MCF 10A (cell line): ENCODE measurements around the gene AGAP1. TPM values are rescaled to one million over a fixed set of nuclear protein-coding genes. Genes with fewer than 3 reads are reported as not detected.

Experiments used
- BruUV-seq: library from RNA; stranded (reverse); fragments of 400-500 nt; replicated peaks from 2 replicates; lab custom pipeline; 2021; lab: Mats Ljungman, UMichigan
- CTCF ChIA-PET: fragments of 300-600 bp; sonication (Branson Sonifier 250); formaldehyde crosslinking; extraction: SDS; loops from one replicate; lab custom pipeline; 2021; ENCODE audit warnings: antibody characterized with exemption, inconsistent platforms; lab: Yijun Ruan, JAX
- POLR2A ChIA-PET: fragments of 300-600, 350-650 bp; sonication (Branson Sonifier 250); formaldehyde crosslinking; extraction: SDS; loops from one replicate; lab custom pipeline; 2020; ENCODE audit warnings: antibody characterized with exemption, inconsistent platforms; lab: Yijun Ruan, JAX
- DNase-seq: peaks from one replicate; pipeline ENCODE4 v3.0.0-alpha.2; 2018; ENCODE audit not compliant: unreplicated experiment
- H3K27ac Mint-ChIP-seq: one replicate; pipeline ENCODE4 v1.8.0; 2022; ENCODE audit warnings: mild to moderate bottlenecking, low read depth, mixed read lengths; ENCODE audit not compliant: unreplicated experiment
- H3K27me3 Mint-ChIP-seq: one replicate; pipeline ENCODE4 v1.8.0; 2022; ENCODE audit warnings: mixed read lengths; ENCODE audit not compliant: insufficient read depth, unreplicated experiment
- H3K36me3 Mint-ChIP-seq: one replicate; pipeline ENCODE4 v1.8.0; 2022; ENCODE audit warnings: mild to moderate bottlenecking, moderate library complexity, mixed read lengths; ENCODE audit not compliant: insufficient read depth, unreplicated experiment
- H3K4me1 Mint-ChIP-seq: one replicate; pipeline ENCODE4 v1.8.0; 2022; ENCODE audit warnings: mixed read lengths; ENCODE audit not compliant: insufficient read depth, unreplicated experiment
- H3K4me3 Mint-ChIP-seq: one replicate; pipeline ENCODE4 v1.8.0; 2022; ENCODE audit warnings: mild to moderate bottlenecking, moderate library complexity, mixed read lengths; ENCODE audit not compliant: unreplicated experiment
- H3K9me3 Mint-ChIP-seq: one replicate; pipeline ENCODE4 v1.8.0; 2022; ENCODE audit warnings: mixed read lengths; ENCODE audit not compliant: unreplicated experiment
- CTCF ChIP-seq: fragments of 200-600 bp; IDR thresholded peaks from one replicate; pipeline ENCODE4 v1.8.0; 2022; ENCODE audit warnings: antibody characterized with exemption, mild to moderate bottlenecking; ENCODE audit not compliant: unreplicated experiment
- intact Hi-C: fragments of 100-400 bp; cut with micrococcal nuclease; formaldehyde crosslinking; loops from 2 replicates; pipeline ENCODE4 v1.14.1; 2022
- total RNA-seq: library from RNA; stranded (reverse); gene quantifications from 2 replicates; pipeline ENCODE4 v1.2.3, GENCODE V29; 2022

AGAP1 gene
- total RNA-seq, 1 experiment from 2014 or later, result 41.3 TPM

GRCh38 chr2:236122236-236122635 is 628.4 kb downstream of the AGAP1 start:
- intact Hi-C loops, result no loop called here
- no peak overlapping the region for H3K4me3 Mint-ChIP-seq
- TF ChIP-seq CTCF, result no peak
- no TSS peak for BruUV-seq
- CTCF ChIA-PET, result interaction anchor here (0.7 kb wide), 1 partner anchor 34 kb away, joined by 3 read pairs; no protein-coding TSS in a partner anchor
- no peaks in the 10 kb centered on the region for H3K27me3 Mint-ChIP-seq
- H3K36me3 Mint-ChIP-seq, result peaks cover 15% of the 10 kb centered on the region
- no peaks in the 10 kb centered on the region for H3K9me3 Mint-ChIP-seq
- DNase-seq, result no peak
- H3K27ac Mint-ChIP-seq, result no peak overlapping the region
- POLR2A ChIA-PET, result no interaction called here
- H3K4me1 Mint-ChIP-seq, result no peaks in the 10 kb centered on the region

- CTCF ChIA-PET, result interaction anchor here (0.7 kb wide), 1 partner anchor 587 kb away, joined by 3 read pairs; no protein-coding TSS in a partner anchor
- H3K27ac Mint-ChIP-seq, result no peak overlapping the region
These were observed 629.9 kb downstream of the AGAP1 start for GRCh38 chr2:236123716-236124115.

DNA sequence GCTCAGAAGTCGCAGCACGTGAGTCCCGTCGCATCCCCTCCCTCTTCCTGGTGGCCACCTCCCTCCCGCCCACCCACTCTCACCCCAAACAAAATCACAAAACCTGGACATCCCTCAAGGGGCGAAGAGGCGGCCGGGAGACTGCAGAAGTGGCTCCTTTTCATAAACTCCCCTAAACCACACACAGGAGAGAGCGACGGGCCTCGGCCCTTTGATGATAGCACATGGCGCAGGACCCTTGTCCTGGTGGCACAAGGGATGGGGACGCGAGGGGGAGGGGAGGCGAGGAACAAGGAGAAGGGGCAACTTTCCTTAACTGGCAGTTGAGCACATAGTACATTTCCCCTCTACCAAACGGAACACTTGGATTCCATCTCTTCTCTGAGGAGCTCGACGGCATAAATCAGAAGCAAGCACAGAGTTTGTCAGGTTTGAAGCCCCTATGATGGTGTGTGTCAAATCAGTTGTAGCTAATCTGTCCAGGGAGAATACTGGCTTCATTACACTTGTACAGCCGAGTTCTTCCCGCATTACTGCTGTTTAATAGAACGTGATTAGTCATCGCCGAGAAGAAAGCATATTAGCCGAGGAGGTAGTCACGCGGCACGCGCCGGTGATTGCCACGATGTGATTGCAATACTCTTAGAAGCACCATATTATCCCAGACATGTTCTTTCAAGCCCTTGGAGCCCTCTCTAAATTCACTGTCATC is 630.5 kb downstream of the AGAP1 start:
- ChIA-PET CTCF (no interaction called here), POLR2A (no interaction called here)
- no peak overlapping the region for H3K27ac Mint-ChIP-seq
- no peaks in the 10 kb centered on the region for H3K4me1 Mint-ChIP-seq
- no TSS peak for BruUV-seq
- no peak for TF ChIP-seq CTCF
- H3K27me3 Mint-ChIP-seq, result no peaks in the 10 kb centered on the region
- H3K36me3 Mint-ChIP-seq, result peaks cover 22% of the 10 kb centered on the region
- H3K9me3 Mint-ChIP-seq, result no peaks in the 10 kb centered on the region
- H3K4me3 Mint-ChIP-seq, result no peak overlapping the region
- DNase-seq, result no peak
- intact Hi-C loops, result no loop called here

More at GRCh38 chr2:236123716-236124115, 629.9 kb downstream of the AGAP1 start:
- H3K36me3 Mint-ChIP-seq, result peaks cover 22% of the 10 kb centered on the region
- BruUV-seq, result no TSS peak
- H3K4me1 Mint-ChIP-seq, result no peaks in the 10 kb centered on the region
- H3K27me3 Mint-ChIP-seq, result no peaks in the 10 kb centered on the region
- POLR2A ChIA-PET, result no interaction called here
- DNase-seq, result no peak
- intact Hi-C loops, result no loop called here
- no peak overlapping the region for H3K4me3 Mint-ChIP-seq
- no peak for TF ChIP-seq CTCF
- H3K9me3 Mint-ChIP-seq, result no peaks in the 10 kb centered on the region

GRCh38 chr2:236125541-236125940 is 631.7 kb downstream of the AGAP1 start:
- ChIA-PET POLR2A (interaction anchor here (0.7 kb wide), 1 partner anchor 266 kb away, joined by 3 read pairs; no protein-coding TSS in a partner anchor), CTCF (interaction anchor here (0.7 kb wide), 1 partner anchor 42 kb away, joined by 3 read pairs; no protein-coding TSS in a partner anchor)
- no peak for DNase-seq
- intact Hi-C loops, result no loop called here
- Mint-ChIP-seq H3K4me3 (no peak overlapping the region), H3K27ac (no peak overlapping the region), H3K27me3 (no peaks in the 10 kb centered on the region), H3K4me1 (no peaks in the 10 kb centered on the region), H3K36me3 (peaks cover 22% of the 10 kb centered on the region), H3K9me3 (no peaks in the 10 kb centered on the region)
- BruUV-seq, result no TSS peak
- no peak for TF ChIP-seq CTCF
